Activated effector memory CD4-positive, alpha-beta T cell treated with anti-CD3 and anti-CD28 coated beads, Interleukin-2, amount 50 U/mL, for 16 hours (primary cell): ENCODE results near the gene SIRT1.
A peak's percentile ranks its signal among the peaks of the same experiment; 100 is the strongest.
"Not testable (repeated sequence)": the region's sequence is repeated elsewhere in the genome, so short reads cannot be mapped to it uniquely, and the experiment has no call there.

Experiments
- DNase-seq: peaks from one replicate; pipeline ENCODE4 v3.0.0-alpha.2; 2020

The SIRT1 gene

GRCh38 chr10:67884313-67884841 lies at the start of gene SIRT1:
Gene SIRT1 (plus strand): TSS chr10:67884656. CDS start chr10:67884722, 66 bp downstream.
- peak; percentile 98 for DNase-seq

- DNase-seq = not testable (repeated sequence)
Measured at GRCh38 chr10:67835541-67836394, 48.7 kb upstream of the SIRT1 start.

- no peak for DNase-seq
Measured at GRCh38 chr10:67836488-67836887, 48.0 kb upstream of the SIRT1 start.

- no peak for DNase-seq
Measured at GRCh38 chr10:67836972-67837371, 47.5 kb upstream of the SIRT1 start.

GRCh38 chr10:67837541-67838314 lies 46.7 kb upstream of the SIRT1 start, which contains the start of gene DNAJC12:
Gene DNAJC12 (minus strand): TSS chr10:67838188. CDS start chr10:67838011, 177 bp downstream.
- DNase-seq = no peak

GRCh38 chr10:67839511-67839910 lies 44.9 kb upstream of the SIRT1 start:
- not testable (repeated sequence) for DNase-seq

- DNase-seq = no peak
Measured at GRCh38 chr10:67839951-67840350, 44.5 kb upstream of the SIRT1 start.

GRCh38 chr10:67841737-67842136 lies 42.7 kb upstream of the SIRT1 start:
- DNase-seq = no peak

- DNase-seq = no peak
Measured at GRCh38 chr10:67843284-67843683, 41.2 kb upstream of the SIRT1 start.

GRCh38 chr10:67849331-67850011 lies 35.0 kb upstream of the SIRT1 start:
- peak; percentile 97 for DNase-seq

GRCh38 chr10:67851186-67851585 lies 33.3 kb upstream of the SIRT1 start:
- no peak for DNase-seq

- no peak for DNase-seq
Measured at GRCh38 chr10:67852761-67853160, 31.7 kb upstream of the SIRT1 start.

- DNase-seq = no peak
Measured at GRCh38 chr10:67853512-67853911, 30.9 kb upstream of the SIRT1 start.

- DNase-seq = no peak
Measured at GRCh38 chr10:67858971-67859370, 25.5 kb upstream of the SIRT1 start.

- no peak for DNase-seq
Measured at GRCh38 chr10:67861750-67862432, 22.6 kb upstream of the SIRT1 start.

- DNase-seq = no peak
Measured at GRCh38 chr10:67863094-67863493, 21.4 kb upstream of the SIRT1 start.

GRCh38 chr10:67864607-67865371 lies 19.7 kb upstream of the SIRT1 start:
- DNase-seq = no peak

- DNase-seq = no peak
Measured at GRCh38 chr10:67868132-67868531, 16.3 kb upstream of the SIRT1 start.

GRCh38 chr10:67869996-67870395 lies 14.5 kb upstream of the SIRT1 start:
- DNase-seq = no peak

- DNase-seq = no peak
Measured at GRCh38 chr10:67875340-67876238, 8.9 kb upstream of the SIRT1 start.
